GM18519 (cell line): ENCODE data around the gene MOV10L1.

Experiments used
- ATAC-seq: cut with Tn5 transposase; IDR thresholded peaks from one replicate; pipeline ENCODE4 v1.9.1; 2021; ENCODE audit warnings: mild to moderate bottlenecking, moderate library complexity; ENCODE audit not compliant: unreplicated experiment, low FRiP score

MOV10L1 gene

GRCh38 chr22:50173311-50173982 lies 83.6 kb downstream of the MOV10L1 start:
- no peak for ATAC-seq

DNA sequence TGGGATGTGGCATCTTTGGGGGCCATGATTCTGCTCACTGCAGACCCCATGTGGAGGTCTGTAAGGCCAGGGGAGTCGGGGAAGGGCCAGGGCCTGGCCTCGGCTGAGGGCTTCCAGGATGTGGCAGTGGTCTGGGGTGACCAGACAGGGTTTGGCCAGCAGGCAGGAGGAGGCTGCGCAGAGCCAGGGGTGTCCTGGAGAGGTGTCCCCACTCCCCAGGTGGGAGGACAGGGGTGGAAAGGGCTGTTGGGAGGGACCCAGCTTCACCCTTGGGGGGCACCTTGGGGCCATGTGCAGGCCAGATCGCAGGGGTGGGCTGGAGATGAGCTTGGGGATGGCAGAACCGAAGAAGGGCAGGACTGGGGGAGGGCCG lies 84.2 kb downstream of the MOV10L1 start:
- no peak for ATAC-seq

DNA sequence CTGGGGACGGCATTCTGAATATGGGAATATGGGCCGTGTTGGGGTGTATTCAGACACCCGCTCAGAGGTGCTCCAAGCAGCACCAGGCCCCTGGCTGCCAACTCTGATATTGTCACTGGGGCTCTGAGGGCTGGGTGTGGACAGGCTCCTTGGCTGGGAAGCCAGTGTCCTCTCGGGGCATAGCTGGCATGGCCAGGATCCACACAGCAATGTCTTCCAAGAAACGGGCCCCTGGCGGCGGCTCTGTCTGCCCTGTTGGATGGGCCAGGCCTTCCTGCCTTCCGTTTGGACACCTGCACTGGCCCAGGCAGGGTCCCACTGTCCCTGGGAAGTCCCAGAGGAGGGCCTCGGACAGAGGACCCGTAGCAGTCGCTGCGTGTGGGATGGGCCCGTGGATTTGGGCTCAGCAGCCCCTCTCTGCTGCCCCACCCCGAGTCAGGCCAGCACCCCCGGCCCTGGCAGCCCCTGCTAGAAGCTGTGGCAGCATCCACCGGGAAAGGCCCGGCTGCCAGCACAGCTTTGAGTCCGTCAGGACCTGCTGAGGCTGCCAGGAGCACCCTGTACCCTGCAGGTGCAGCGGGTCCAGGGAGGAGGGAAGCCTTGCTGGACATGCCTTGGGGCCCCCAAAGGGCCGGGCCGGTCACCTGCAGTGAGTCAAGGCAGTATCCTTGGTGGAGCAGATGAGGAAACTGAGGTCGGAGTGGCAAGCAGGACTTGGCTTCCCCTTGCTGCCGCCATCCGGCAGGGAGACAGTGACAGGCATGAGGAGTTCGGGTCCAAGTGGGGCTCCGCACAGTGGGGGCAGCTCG lies 84.8 kb downstream of the MOV10L1 start:
- ATAC-seq, result no peak

GRCh38 chr22:50175191-50175461 lies 85.3 kb downstream of the MOV10L1 start:
- no peak for ATAC-seq

DNA sequence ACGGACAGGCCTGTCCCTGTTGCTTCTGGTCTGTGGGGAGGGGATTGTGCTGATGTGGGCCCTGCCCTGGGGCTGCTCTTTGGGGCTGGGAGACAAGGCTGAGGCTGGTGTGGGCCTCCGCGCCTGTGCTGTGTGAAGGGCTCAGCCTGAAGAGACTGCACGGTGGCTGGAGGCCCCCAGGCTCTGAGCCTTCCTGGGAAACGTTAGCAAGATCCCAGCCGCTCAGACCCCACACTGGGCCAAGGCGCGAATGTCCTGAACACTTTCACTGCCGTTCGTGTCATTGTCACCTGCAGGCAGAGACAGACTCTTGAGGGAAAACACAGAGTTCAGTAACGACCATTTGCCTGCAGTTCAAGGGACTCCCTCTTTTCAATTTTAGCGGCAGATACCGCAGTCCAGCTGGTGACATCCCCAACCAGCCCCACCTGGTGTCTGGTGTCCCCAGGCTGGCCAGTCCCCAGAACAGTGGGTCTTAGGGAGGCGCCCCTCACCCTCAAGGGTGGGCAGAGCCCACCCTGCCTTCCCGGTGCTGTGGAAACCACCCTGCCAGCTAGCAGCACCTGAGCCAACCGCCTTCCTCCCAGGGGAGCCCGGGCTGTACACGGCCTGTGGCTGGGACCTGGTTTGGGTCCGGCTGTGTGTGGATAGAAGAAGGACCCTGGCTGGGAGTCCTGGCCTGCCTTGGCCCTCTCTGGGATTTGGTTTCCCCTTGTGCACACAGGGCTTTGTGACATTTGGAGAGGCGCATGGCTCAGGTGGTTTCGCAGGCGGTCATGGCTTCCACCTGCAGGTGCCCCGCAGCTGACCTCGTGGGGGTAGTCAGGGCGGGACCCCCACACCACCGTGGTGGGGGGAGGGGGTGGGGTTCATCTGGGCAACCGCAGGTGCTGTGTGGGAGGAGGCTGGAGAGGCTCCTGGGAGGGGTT lies 86.4 kb downstream of the MOV10L1 start:
- no peak for ATAC-seq

- no peak for ATAC-seq
Observed at GRCh38 chr22:50176850-50177536, 87.2 kb downstream of the MOV10L1 start.

- ATAC-seq, result no peak
Observed at GRCh38 chr22:50177537-50178470, 88.0 kb downstream of the MOV10L1 start.

DNA sequence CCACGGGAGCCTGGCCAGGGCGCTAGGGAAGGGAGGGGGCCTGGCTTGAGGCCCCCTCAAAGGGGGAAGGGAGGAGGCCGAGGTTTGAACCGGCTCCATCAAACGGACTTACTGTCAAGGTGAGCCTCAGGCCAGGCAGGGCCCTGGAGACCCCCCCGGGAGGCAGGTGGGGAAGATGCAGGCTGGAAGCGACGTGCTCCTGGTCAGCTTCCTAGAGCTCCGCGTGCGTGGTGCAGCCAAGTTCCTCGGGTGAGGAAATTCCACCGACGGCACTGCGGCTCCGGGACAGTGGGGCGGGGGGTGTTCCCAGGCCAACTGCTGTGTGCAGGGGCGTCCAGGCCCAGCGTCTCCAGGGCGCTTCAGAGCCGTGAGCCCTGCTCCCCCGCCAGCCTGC lies 88.7 kb downstream of the MOV10L1 start:
- ATAC-seq, result no peak

DNA sequence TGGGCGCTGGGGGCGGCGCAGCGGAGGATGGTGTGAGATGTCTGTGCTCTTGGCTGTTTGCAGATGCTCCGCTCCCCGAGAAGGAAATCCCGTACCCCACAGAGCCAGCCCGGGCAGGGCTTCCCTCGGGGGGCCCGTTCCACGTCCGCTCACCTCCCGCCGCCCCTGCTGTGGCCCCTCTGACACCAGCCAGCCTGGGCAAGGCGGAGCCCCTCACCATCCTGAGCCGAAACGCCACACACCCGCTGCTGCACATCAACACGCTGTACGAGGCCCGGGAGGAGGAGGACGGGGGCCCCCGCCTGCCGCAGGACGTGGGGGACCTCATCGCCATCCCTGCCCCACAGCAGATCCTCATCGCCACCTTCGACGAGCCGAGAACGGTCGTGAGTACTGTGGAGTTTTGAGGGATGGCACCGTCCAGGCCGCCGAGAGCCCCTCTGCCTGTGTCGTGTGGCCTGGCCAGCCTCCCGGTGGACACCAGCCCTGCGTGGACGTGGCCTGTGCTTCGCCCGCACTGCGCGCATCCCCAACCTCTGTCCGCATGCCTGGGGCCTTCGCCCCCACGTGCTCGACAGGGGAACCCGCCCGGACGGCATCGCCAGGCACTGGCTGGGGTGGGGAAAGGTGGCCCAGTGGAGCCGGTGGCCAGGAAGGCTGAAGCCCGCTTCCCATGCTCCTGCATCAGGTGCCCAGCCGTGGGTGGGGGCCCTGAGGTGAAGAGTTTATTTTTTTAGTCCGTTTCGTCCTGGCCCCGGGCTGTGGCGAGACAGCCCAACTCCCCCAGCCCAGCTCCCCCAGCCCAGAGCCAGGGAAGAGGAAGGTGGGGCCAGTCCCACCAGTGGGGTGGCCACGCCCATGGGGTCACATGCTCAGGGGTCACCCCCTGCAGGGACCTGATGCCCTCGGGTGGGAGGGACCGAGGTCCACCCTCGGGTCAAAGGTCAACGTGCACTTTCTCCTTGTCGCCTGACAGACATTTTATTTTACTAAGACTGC lies 89.4 kb downstream of the MOV10L1 start:
- ATAC-seq, result no peak

DNA sequence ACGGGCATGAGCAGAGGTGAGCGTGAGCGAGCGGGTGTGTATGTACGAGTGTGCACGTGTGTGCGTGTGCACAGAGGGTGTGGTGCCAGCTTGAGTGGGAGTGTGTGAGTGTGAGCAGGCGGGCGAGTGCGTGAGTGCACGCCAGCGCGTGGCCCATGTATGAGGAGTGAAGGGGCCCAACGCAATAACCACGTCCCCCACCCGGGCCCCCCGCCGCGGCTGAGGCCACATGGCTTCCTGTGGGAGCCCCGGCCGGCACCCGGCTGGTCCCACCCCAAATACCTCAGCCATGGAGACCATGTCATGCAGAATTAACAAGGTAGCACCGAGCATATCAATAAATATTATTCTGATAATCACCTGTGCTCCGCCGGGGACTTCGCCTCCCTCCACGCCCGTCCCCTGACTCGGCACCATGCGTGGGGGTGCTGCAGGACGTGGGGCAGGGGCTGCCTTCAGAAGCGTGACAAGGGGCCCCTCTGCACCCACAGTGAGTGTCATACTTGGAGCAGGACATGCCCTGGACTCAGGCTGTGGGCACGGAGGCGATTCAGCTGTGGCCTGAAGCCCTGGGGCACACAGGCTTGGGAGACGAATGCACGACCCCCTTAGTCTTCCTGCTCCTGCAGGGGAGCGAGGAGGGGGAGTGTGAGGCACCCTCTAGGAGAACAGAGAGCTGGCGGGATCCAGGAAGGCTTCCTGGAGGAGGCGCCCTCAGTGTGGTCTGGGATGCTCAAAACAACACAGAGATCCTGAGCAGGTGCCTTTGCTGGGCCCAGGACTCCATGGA lies 90.3 kb downstream of the MOV10L1 start:
- ATAC-seq, result no peak

GRCh38 chr22:50180727-50181521 lies 91.1 kb downstream of the MOV10L1 start:
- no peak for ATAC-seq

GRCh38 chr22:50182176-50183081 lies 92.6 kb downstream of the MOV10L1 start:
- no peak for ATAC-seq

- no peak for ATAC-seq
Observed at GRCh38 chr22:50183141-50183971, 93.5 kb downstream of the MOV10L1 start.

DNA sequence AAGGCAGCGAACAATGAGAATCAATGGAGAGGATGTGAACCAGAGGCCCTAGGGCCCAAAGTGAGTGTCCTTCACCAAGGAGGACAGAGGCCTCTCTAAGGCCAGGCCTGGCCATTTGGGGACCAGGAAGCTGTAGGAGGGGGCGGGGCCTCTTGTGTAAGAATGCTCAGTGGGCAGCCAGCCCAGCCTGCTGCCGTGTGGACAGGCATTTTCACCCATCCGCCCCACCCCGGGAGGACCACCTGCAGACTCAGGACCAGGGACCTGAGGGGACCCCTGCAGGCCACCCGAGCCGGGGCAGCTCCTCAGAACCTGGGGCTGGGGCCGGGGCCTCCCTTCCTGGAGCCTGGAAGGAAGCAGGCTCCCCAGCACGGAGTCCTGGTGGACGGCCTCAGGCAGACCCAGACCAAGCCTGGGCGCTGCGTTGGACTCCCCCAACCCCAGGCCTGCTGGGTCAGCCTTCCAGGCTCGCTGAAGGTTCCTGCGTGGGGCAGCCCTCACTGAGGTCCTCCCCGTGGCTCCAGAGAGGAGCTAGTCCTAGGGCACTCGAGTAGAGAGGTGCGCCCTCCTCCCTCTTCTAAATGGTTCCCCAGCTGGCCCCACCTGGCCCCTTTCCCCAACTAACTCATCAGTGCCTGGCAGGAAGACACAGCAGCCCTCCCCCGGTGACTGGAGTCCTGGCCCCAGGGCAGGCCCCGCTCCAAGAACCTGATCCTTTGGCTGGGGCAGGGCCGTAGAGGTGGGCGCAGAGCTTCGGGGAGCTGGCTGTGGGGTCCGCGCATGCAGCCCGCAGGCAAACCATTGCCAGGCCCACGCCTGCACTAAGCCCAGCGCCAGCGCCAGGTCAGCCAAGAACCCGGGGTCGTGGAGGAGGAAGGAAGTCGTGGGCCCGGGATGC lies 94.4 kb downstream of the MOV10L1 start:
- no peak for ATAC-seq
